Gastroesophageal sphincter (tissue), 4 donors: ENCODE results near the gene MYOM1. TPM values are rescaled to one million over a fixed set of nuclear protein-coding genes. Genes with fewer than 3 reads are reported as not detected.
"Not testable (repeated sequence)": the region's sequence is repeated elsewhere in the genome, so short reads cannot be mapped to it uniquely, and the experiment has no call there.

Experiments used
- ATAC-seq: fragments of 150-250 bp; one replicate; pipeline ENCODE4 v1.9.1; 2016; ENCODE audit warnings: mild to moderate bottlenecking, moderate library complexity
- H3K27ac ChIP-seq, 4 donors: fragments of 200-600 bp; sonication (generic) in 3 of 4; 1 replicate in 3 of 4; 2 replicates in 1 of 4; pipeline ENCODE4 v1.5.1; 2016 to 2019
- H3K27me3 ChIP-seq: fragments of 200-600 bp; sonication (generic); one replicate; pipeline ENCODE4 v1.5.1; 2019
- H3K36me3 ChIP-seq, 2 donors: fragments of 200-600 bp; sonication (generic); one replicate each; pipeline ENCODE4 v1.5.1; 2019; ENCODE audit warnings: control low read depth in 1 of 2
- H3K4me1 ChIP-seq, 3 donors: fragments of 200-600 bp; sonication (generic); 1 replicate in 2 of 3; 2 replicates in 1 of 3; pipeline ENCODE4 v1.5.1; 2016 to 2019; ENCODE audit warnings: control low read depth in 2 of 3
- H3K4me3 ChIP-seq, 2 donors: fragments of 200-600 bp; sonication (generic); one replicate each; pipeline ENCODE4 v1.5.1; 2019; ENCODE audit warnings: mild to moderate bottlenecking in 1 of 2, moderate library complexity in 1 of 2
- H3K9me3 ChIP-seq, 3 donors: fragments of 200-600 bp; sonication (generic); one replicate each; pipeline ENCODE4 v1.5.1; 2017 to 2019; ENCODE audit warnings: control low read depth in 2 of 3
- EP300 ChIP-seq: sonication (generic); formaldehyde crosslinking; IDR thresholded peaks from one replicate; pipeline ENCODE4 v1.6.1; 2017; ENCODE audit warnings: antibody characterized with exemption, mild to moderate bottlenecking
- POLR2A ChIP-seq, 2 donors: fragments of 450-650 bp; IDR thresholded peaks; one replicate each; pipeline ENCODE4 v1.6.1; 2017; ENCODE audit warnings: antibody characterized with exemption in 2 of 2, mild to moderate bottlenecking in 2 of 2, moderate library complexity in 1 of 2
- POLR2AphosphoS5 ChIP-seq: sonication (generic); formaldehyde crosslinking; IDR thresholded peaks from one replicate; pipeline ENCODE4 v1.6.1; 2017; ENCODE audit warnings: antibody characterized with exemption
- WGBS, 2 donors: methylation state at CpG; one replicate each; pipeline ENCODE4 v1.1.5; 2018; ENCODE audit warnings: low coverage in 1 of 2; 5-methylcytosine and 5-hydroxymethylcytosine counted together
- total RNA-seq, 4 donors: library from RNA; depleted of rRNA; stranded (reverse); fragments of >200 nt; gene quantifications; one replicate each; pipeline ENCODE4 v1.1.0, GENCODE V29; 2016
- TF ChIP-seq, protein P1 (sequence below), 4 experiments: fragments of 200-600 bp in 2 of 4; fragments of 450-650 bp in 2 of 4; sonication (generic) in 1 of 4; IDR thresholded peaks; one replicate each; pipeline ENCODE4 v1.5.1; 2017 to 2019; ENCODE audit warnings: antibody characterized with exemption in 4 of 4, mild to moderate bottlenecking in 2 of 4, moderate library complexity in 2 of 4

The MYOM1 gene
- total RNA-seq, 4 donors from 2014 or later: 14.8 to 37.6 (median 24.6) TPM

DNA sequence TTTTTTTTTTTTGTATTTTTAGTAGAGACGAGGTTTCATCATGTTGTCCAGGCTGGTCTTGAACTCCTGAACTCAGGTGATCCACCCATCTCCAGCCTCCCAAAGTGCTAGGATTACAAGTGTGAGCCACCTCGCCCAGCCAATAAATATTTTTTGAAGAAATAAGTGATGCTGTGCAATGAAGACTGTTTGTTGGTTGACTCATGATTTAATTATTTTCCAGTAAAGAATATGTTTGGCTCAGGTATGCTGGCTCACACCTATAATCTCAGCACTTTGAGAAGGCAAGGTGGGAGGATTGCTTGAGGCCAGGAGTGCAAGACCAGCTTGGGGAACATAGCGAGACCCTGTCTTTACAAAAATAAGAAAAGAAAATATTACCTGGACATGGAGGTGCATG, 165.0 kb downstream of the MYOM1 start:
- Histone ChIP-seq H3K27ac (no peak overlapping the region), H3K27me3 (no peaks in the 10 kb centered on the region), H3K4me3 (no peak overlapping the region), H3K9me3 (no peaks in the 10 kb centered on the region), H3K36me3 (no peaks in the 10 kb centered on the region), H3K4me1 (no peaks in the 10 kb centered on the region)
- TF ChIP-seq, protein P1, sequence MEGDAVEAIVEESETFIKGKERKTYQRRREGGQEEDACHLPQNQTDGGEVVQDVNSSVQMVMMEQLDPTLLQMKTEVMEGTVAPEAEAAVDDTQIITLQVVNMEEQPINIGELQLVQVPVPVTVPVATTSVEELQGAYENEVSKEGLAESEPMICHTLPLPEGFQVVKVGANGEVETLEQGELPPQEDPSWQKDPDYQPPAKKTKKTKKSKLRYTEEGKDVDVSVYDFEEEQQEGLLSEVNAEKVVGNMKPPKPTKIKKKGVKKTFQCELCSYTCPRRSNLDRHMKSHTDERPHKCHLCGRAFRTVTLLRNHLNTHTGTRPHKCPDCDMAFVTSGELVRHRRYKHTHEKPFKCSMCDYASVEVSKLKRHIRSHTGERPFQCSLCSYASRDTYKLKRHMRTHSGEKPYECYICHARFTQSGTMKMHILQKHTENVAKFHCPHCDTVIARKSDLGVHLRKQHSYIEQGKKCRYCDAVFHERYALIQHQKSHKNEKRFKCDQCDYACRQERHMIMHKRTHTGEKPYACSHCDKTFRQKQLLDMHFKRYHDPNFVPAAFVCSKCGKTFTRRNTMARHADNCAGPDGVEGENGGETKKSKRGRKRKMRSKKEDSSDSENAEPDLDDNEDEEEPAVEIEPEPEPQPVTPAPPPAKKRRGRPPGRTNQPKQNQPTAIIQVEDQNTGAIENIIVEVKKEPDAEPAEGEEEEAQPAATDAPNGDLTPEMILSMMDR (IDR thresholded peaks at IDR 0.05): no peak
- TF ChIP-seq POLR2AphosphoS5 (no peak), POLR2A (IDR thresholded peaks at IDR 0.05) (no peak), EP300 (no peak)
- WGBS, 2 donors: 71 to 100% methylated on average over 2 to 3 of the region's 3 CpGs
- no peak for ATAC-seq

- H3K27ac ChIP-seq: no peak overlapping the region
- TF ChIP-seq POLR2A (IDR thresholded peaks at IDR 0.05): no peak
- TF ChIP-seq EP300: no peak
- TF ChIP-seq, protein P1 (IDR thresholded peaks at IDR 0.05): no peak
- no peak for TF ChIP-seq POLR2AphosphoS5
Measured at GRCh38 chr18:3054214-3054613, 165.6 kb downstream of the MYOM1 start.

DNA sequence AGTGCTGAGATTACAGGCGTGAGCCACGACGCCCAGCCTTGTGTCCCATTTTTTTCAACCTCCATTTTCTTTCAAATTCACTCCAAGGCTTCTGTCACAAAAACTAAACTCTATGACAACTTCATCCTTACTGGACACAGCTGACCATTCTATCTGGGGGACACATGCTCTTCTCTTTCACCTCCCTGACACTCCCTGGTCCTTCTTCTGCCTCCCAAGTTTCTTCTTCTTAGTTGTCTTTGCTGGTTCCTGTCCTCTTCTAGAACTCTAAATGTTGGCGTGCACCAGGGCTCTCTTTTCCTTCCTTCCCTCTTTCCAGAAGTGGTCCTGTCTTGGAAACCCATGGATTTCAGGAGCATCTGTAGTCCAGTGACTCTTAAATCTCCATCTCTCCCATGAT, 166.7 kb downstream of the MYOM1 start:
- no peak for ATAC-seq
- WGBS, 2 donors: 98 to 100% methylated on average over 3 to 4 of the region's 4 CpGs
- Histone ChIP-seq H3K27me3 (no peaks in the 10 kb centered on the region), H3K4me1 (no peaks in the 10 kb centered on the region), H3K36me3 (no peaks in the 10 kb centered on the region), H3K9me3 (no peaks in the 10 kb centered on the region), H3K27ac (no peak overlapping the region), H3K4me3 (no peak overlapping the region)
- TF ChIP-seq POLR2A (IDR thresholded peaks at IDR 0.05): no peak
- no peak for TF ChIP-seq EP300
- TF ChIP-seq, protein P1 (IDR thresholded peaks at IDR 0.05): no peak
- TF ChIP-seq POLR2AphosphoS5: no peak

More at GRCh38 chr18:3054214-3054613, 165.6 kb downstream of the MYOM1 start:
- WGBS, 2 donors: 96% methylated on average over 6 of the region's 6 CpGs; no CpG with 5 or more reads in 1 of the 2 donors
- no peaks in the 10 kb centered on the region for H3K4me1 ChIP-seq
- ATAC-seq: no peak
- no peaks in the 10 kb centered on the region for H3K36me3 ChIP-seq
- H3K27me3 ChIP-seq: no peaks in the 10 kb centered on the region
- H3K9me3 ChIP-seq: no peaks in the 10 kb centered on the region
- H3K4me3 ChIP-seq: no peak overlapping the region

- Histone ChIP-seq H3K27me3 (no peaks in the 10 kb centered on the region), H3K36me3 (no peaks in the 10 kb centered on the region), H3K4me1 (no peaks in the 10 kb centered on the region), H3K27ac (no peak overlapping the region), H3K4me3 (no peak overlapping the region), H3K9me3 (no peaks in the 10 kb centered on the region)
- no peak for TF ChIP-seq POLR2AphosphoS5
- TF ChIP-seq, protein P1 (IDR thresholded peaks at IDR 0.05): no peak
- TF ChIP-seq POLR2A (IDR thresholded peaks at IDR 0.05): no peak
- TF ChIP-seq EP300: no peak
- ATAC-seq: no peak
- 50 to 61% methylated on average over 1 to 2 of the region's 2 CpGs for WGBS, 2 donors
Measured at GRCh38 chr18:3052411-3052758, 167.4 kb downstream of the MYOM1 start.

DNA sequence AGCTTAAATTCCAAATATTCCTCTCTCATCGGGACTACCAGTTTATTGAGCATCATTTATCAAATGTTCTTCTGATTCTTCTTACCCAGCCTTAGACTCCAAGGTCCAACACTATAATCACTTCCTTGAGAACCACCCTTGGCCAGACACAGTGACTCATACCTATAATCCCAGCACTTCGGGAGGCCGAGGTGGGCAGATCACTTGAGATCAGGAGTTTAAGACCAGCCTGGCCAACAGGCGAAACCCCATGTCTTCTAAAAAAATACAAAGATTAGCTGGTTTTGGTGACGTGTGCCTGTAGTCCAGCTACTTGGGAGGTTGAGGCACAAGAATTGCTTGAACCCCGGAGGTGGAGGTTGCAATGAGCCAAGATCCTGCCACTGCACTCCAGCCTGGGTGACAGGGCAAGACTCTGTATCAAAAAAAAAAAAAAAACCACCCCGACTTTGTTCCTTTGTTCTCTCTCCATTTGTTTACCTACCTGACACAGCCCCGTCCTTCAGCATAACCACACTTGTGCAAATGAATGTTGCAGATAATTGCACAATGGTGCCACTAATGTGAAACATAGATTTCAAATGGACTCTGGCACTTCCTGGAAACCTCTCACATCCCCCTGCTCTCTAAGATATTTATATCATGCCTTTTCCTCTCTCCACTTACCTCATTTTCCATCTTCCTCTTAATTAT, 167.9 kb downstream of the MYOM1 start:
- no peak for ATAC-seq
- 86 to 93% methylated on average over 5 to 6 of the region's 8 CpGs for WGBS, 2 donors
- no peaks in the 10 kb centered on the region for H3K36me3 ChIP-seq
- no peak overlapping the region for H3K27ac ChIP-seq
- TF ChIP-seq POLR2A (IDR thresholded peaks at IDR 0.05): no peak
- no peaks in the 10 kb centered on the region for H3K9me3 ChIP-seq
- no peaks in the 10 kb centered on the region for H3K27me3 ChIP-seq
- H3K4me1 ChIP-seq: no peaks in the 10 kb centered on the region
- no peak overlapping the region for H3K4me3 ChIP-seq

- ATAC-seq, H3K4me1 ChIP-seq, H3K9me3 ChIP-seq, H3K36me3 ChIP-seq, H3K4me3 ChIP-seq, H3K27me3 ChIP-seq, H3K27ac ChIP-seq: not testable (repeated sequence)
- no CpG with 5 or more reads among the region's 8 CpGs for WGBS, 2 donors
Measured at GRCh38 chr18:3049897-3050454, 169.8 kb downstream of the MYOM1 start.
